ENCODE results near the gene KCNS3.

The KCNS3 gene

GRCh38 chr2:17936599-17936998 lies 58.1 kb downstream of the KCNS3 start:
- Mint-ChIP-seq H3K27me3 (ENCODE audit: low read depth, poor library complexity) (no peaks in the 10 kb centered on the region), H3K4me1 (peaks cover 21% of the 10 kb centered on the region), H3K9me3 (peaks cover 16% of the 10 kb centered on the region), H3K4me3 (no peak overlapping the region), H3K36me3 (ENCODE audit: low read depth) (peaks cover 8% of the 10 kb centered on the region), H3K27ac (no peak overlapping the region)
- TF ChIP-seq CTCF (IDR thresholded peaks at IDR 0.05) = no peak
- no peak for DNase-seq

GRCh38 chr2:17940091-17940630 lies 61.7 kb downstream of the KCNS3 start:
- Mint-ChIP-seq H3K27me3 (ENCODE audit: low read depth, poor library complexity) (peaks cover 4% of the 10 kb centered on the region), H3K27ac (no peak overlapping the region), H3K4me1 (peaks cover 8% of the 10 kb centered on the region), H3K4me3 (no peak overlapping the region), H3K36me3 (ENCODE audit: low read depth) (no peaks in the 10 kb centered on the region), H3K9me3 (peaks cover 16% of the 10 kb centered on the region)
- TF ChIP-seq CTCF (IDR thresholded peaks at IDR 0.05) = no peak
- DNase-seq = no peak

- Mint-ChIP-seq H3K9me3 (peaks cover 6% of the 10 kb centered on the region), H3K36me3 (ENCODE audit: low read depth) (no peaks in the 10 kb centered on the region), H3K27ac (no peak overlapping the region), H3K4me3 (no peak overlapping the region), H3K4me1 (no peaks in the 10 kb centered on the region), H3K27me3 (ENCODE audit: low read depth, poor library complexity) (peaks cover 4% of the 10 kb centered on the region)
- DNase-seq = no peak
- no peak for TF ChIP-seq CTCF (IDR thresholded peaks at IDR 0.05)
Measured at GRCh38 chr2:17943444-17943843, 65.0 kb downstream of the KCNS3 start.

- Mint-ChIP-seq H3K27me3 (ENCODE audit: low read depth, poor library complexity) (peaks cover under 1% of the 10 kb centered on the region), H3K27ac (no peak overlapping the region), H3K9me3 (no peaks in the 10 kb centered on the region), H3K4me3 (no peak overlapping the region), H3K4me1 (no peaks in the 10 kb centered on the region), H3K36me3 (ENCODE audit: low read depth) (no peaks in the 10 kb centered on the region)
- no peak for DNase-seq
- no peak for TF ChIP-seq CTCF (IDR thresholded peaks at IDR 0.05)
Measured at GRCh38 chr2:17947113-17947512, 68.6 kb downstream of the KCNS3 start.

GRCh38 chr2:17950006-17950405 lies 71.5 kb downstream of the KCNS3 start:
- Mint-ChIP-seq H3K27me3 (ENCODE audit: low read depth, poor library complexity) (no peaks in the 10 kb centered on the region), H3K4me3 (no peak overlapping the region), H3K9me3 (no peaks in the 10 kb centered on the region), H3K36me3 (ENCODE audit: low read depth) (no peaks in the 10 kb centered on the region), H3K4me1 (peaks cover 8% of the 10 kb centered on the region), H3K27ac (no peak overlapping the region)
- DNase-seq = no peak
- TF ChIP-seq CTCF (IDR thresholded peaks at IDR 0.05) = no peak

- DNase-seq = no peak
- Mint-ChIP-seq H3K27ac (peak overlapping the region; percentile 16), H3K9me3 (no peaks in the 10 kb centered on the region), H3K4me1 (peaks cover 8% of the 10 kb centered on the region), H3K36me3 (ENCODE audit: low read depth) (no peaks in the 10 kb centered on the region), H3K27me3 (ENCODE audit: low read depth, poor library complexity) (no peaks in the 10 kb centered on the region), H3K4me3 (no peak overlapping the region)
- TF ChIP-seq CTCF (IDR thresholded peaks at IDR 0.05) = no peak
Measured at GRCh38 chr2:17951563-17951962, 73.1 kb downstream of the KCNS3 start.

Data from nephron progenitor cell (in vitro differentiated cells).